ENCODE measurements around the gene MRPL23. TPM values are rescaled to one million over a fixed set of nuclear protein-coding genes. Genes with fewer than 3 reads are reported as not detected.

The MRPL23 gene
- total RNA-seq: 100 to 1,000 TPM in 2 of 4 donors, 10 to 100 TPM in 2; 36.7 to 196 (median 101) TPM

GRCh38 chr11:1946812-1947484 is at the start of gene MRPL23:
MRPL23 (plus strand) TSS chr11:1947332; CDS start chr11:1947363, 31 bp downstream.
- no peaks in the 10 kb centered on the region for H3K9me3 ChIP-seq
- intact Hi-C loops (cut with DNase I; ENCODE audit: low total_unique reads): loop anchor here (10.0 kb wide), 1 partner anchor 52 kb away; the partner anchor contains the start of gene PRR33
- no peaks in the 10 kb centered on the region for H3K27me3 ChIP-seq
- TF ChIP-seq CTCF (IDR thresholded peaks at IDR 0.05) (no peak), POLR2A (IDR thresholded peaks at IDR 0.05) (no peak)
- H3K36me3 ChIP-seq: no peaks in the 10 kb centered on the region
- no peak within 1 kb of the TSS for H3K27ac ChIP-seq
- H3K4me1 ChIP-seq: no peaks in the 10 kb centered on the region
- no peak within 1 kb of the TSS for H3K4me3 ChIP-seq
- DNase-seq: peak in 1 of 2 donors; percentile 24

DNA sequence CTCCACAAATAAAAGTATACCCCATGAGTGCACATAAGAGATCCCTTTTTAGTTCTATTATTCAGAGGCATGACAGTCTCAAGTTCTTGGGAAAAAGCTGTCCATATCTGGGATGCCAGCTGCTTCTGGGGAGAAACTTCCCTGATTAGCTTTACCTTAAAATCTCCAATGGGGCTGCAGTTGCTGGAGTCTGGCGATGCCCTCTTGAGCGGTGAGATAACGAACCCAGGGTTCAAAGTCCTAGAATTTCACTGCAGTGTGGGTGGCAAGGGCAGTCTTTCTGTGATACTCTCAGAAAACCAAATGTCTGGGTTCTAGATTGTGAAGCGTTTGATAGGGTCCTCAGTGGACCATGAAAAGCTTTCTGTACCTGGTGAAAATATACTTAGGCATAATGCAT is 48.0 kb upstream of the MRPL23 start:
- Histone ChIP-seq H3K36me3 (no peaks in the 10 kb centered on the region), H3K27ac (no peak overlapping the region), H3K4me1 (no peaks in the 10 kb centered on the region), H3K9me3 (no peaks in the 10 kb centered on the region), H3K27me3 (no peaks in the 10 kb centered on the region), H3K4me3 (no peak overlapping the region)
- DNase-seq: no peak
- intact Hi-C loops (cut with DNase I; ENCODE audit: low total_unique reads): loop anchor here (10.0 kb wide), 1 partner anchor 46 kb away; the partner anchor contains the start of gene MRPL23
- TF ChIP-seq POLR2A (IDR thresholded peaks at IDR 0.05) (no peak), CTCF (IDR thresholded peaks at IDR 0.05) (no peak)

DNA sequence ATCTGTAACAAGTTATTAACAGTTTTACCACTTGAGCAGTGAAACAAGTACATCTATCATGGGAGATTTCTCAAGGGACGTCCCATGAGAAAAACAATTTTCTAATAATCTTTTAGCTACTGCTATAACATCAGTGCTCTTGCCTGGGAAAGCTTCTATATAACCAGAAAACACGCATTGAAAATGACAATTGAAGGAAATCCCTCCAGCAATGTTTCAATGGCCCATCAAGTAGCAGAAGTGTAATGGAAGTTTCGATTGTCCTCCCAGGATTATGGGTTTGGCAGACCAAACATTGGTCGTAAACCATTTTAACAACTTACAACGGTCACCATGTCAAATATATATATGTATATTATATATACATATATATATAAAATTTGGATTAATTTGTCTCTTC is 47.4 kb upstream of the MRPL23 start:
- no peak overlapping the region for H3K4me3 ChIP-seq
- no peaks in the 10 kb centered on the region for H3K4me1 ChIP-seq
- intact Hi-C loops (cut with DNase I; ENCODE audit: low total_unique reads): loop anchor here (10.0 kb wide), 1 partner anchor 45 kb away; the partner anchor contains the start of gene MRPL23
- no peaks in the 10 kb centered on the region for H3K27me3 ChIP-seq
- H3K36me3 ChIP-seq: no peaks in the 10 kb centered on the region
- H3K27ac ChIP-seq: no peak overlapping the region
- TF ChIP-seq CTCF (IDR thresholded peaks at IDR 0.05): no peak
- TF ChIP-seq POLR2A (IDR thresholded peaks at IDR 0.05): no peak
- H3K9me3 ChIP-seq: no peaks in the 10 kb centered on the region
- no peak for DNase-seq

GRCh38 chr11:1906181-1906580 is 41.0 kb upstream of the MRPL23 start:
- H3K27ac ChIP-seq: peak overlapping the region; percentile 75 to 76
- no peaks in the 10 kb centered on the region for H3K4me1 ChIP-seq
- H3K27me3 ChIP-seq: no peaks in the 10 kb centered on the region
- no peak overlapping the region for H3K4me3 ChIP-seq
- intact Hi-C loops (cut with DNase I; ENCODE audit: low total_unique reads): no loop called here
- H3K36me3 ChIP-seq: no peaks in the 10 kb centered on the region
- H3K9me3 ChIP-seq: no peaks in the 10 kb centered on the region
- TF ChIP-seq POLR2A (IDR thresholded peaks at IDR 0.05) (no peak), CTCF (IDR thresholded peaks at IDR 0.05) (no peak)
- no peak for DNase-seq

DNA sequence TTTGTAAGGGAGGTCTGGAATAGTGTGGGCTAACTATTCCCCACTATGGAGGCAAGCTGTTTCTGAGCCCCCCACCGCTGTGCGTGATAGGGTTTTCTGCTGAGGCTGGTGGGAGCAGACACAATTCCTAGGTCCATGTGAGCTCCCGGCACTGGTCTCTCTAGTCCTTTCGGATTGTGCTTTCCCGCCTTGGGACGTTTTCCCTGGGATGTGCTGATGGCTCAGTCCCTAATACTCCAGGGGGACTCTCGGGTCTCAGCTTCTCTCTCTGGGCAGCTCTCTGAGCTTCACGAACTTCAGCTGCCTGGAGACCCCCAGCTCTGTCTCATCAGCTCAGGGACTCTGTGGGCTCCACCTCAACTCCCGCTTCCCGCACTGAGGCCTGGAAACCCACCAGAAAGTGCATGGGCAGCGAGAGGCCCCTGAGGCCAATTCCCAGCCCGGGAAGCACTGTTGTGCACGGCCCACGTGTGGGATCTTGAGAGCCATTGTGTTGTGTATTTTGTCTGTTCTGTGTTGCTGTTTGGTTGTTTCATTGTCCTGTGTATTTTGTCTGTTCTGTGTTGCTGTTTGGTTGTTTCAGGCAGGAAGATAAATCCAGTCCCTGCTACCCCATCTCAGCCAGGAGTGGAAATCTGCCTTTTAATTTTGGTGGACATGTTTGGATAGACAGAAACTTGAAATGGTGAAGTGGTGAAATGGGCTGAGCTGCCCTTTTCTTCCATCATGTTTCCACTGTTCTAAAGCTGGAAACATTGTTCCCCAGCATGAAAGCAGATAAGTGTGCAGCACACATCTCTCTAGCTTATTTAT is 40.3 kb upstream of the MRPL23 start:
- Histone ChIP-seq H3K4me1 (no peaks in the 10 kb centered on the region), H3K4me3 (no peak overlapping the region), H3K36me3 (no peaks in the 10 kb centered on the region), H3K27ac (peak overlapping the region; percentile 75 to 76), H3K27me3 (no peaks in the 10 kb centered on the region), H3K9me3 (no peaks in the 10 kb centered on the region)
- no peak for TF ChIP-seq POLR2A (IDR thresholded peaks at IDR 0.05)
- TF ChIP-seq CTCF (IDR thresholded peaks at IDR 0.05): no peak
- peak in 1 of 2 donors; percentile 21 for DNase-seq
- intact Hi-C loops (cut with DNase I; ENCODE audit: low total_unique reads): no loop called here

Data from uterus (tissue), 4 donors.